HuH-7 (cell line): ENCODE data around the gene ATF6.

Experiments used
- DNase-seq: peaks from one replicate; pipeline ENCODE4 v3.0.0; 2011; ENCODE audit warnings: low spot score

Gene ATF6

GRCh38 chr1:161899091-161899490, 133.0 kb downstream of the ATF6 start:
- no peak for DNase-seq

DNA sequence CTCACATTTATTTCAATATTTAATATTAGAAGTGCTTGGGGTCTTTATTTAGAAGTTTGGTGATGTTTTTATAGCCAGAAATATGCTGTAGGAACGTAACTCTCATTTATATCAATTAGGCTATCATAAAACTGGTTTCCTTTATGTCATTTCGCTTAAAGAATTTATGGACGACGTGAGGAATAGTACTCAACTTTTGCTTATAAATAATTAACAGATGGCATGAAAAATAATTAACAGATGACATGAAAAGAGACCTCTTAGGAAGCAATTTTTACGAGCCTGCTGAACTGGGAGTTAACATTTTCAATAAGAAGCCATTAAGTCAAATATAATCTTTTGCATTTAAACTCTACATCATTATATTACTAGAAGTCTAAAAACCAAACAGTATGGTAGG, 134.0 kb downstream of the ATF6 start:
- no peak for DNase-seq

DNA sequence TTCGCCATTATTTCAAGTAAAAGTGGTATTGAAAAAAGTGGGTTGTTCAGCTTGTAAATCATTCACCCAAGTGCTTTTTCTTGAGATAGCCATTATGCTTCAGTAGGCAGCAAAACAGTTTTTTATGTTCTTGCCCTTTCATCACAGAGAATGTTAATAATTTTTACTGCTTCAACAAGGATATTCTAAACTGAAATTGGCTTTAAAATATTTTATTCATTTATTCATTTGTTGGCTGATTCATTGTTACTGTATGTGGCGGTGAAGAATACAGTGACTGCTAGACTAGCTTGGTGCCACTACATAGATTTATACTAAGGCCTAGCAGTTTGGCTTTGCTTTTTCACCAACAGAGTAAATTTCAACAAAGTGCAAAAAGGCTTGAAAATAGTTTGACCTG, 136.1 kb downstream of the ATF6 start:
- DNase-seq, result no peak

DNA sequence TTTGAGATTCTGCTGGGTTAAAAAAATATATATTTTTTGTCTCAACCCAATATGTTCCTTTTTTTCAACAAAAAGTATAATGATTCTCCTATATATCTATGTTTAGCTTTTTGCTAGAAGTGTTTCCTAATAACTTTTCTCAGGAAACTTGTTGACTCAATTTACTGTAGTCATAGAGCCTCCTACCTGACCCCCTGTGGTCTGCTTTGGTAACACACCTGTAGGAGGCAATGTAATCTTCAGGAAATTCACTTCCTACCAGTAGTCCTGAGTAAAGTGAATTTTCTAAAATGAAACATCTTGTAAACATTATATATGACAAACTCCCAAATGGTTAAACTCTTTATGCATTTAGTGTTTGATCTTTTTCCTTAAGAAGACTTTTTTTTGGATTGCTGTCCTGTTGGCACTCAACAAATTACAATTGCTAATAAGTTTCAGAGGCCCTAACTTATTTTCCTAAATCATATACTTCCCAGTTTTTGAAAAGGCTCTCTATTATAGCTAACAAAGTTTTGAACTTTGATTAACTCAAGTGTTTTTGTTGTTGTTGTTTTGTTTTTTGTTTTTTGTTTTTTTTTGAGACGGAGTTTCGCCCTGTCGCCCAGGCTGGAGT, 139.3 kb downstream of the ATF6 start:
- DNase-seq, result peak; percentile 29

- no peak for DNase-seq
These were observed 141.1 kb downstream of the ATF6 start for GRCh38 chr1:161907265-161907664.

GRCh38 chr1:161908264-161908663, 142.1 kb downstream of the ATF6 start:
- DNase-seq, result no peak

- DNase-seq, result no peak
These were observed 144.5 kb downstream of the ATF6 start for GRCh38 chr1:161910604-161911003.

DNA sequence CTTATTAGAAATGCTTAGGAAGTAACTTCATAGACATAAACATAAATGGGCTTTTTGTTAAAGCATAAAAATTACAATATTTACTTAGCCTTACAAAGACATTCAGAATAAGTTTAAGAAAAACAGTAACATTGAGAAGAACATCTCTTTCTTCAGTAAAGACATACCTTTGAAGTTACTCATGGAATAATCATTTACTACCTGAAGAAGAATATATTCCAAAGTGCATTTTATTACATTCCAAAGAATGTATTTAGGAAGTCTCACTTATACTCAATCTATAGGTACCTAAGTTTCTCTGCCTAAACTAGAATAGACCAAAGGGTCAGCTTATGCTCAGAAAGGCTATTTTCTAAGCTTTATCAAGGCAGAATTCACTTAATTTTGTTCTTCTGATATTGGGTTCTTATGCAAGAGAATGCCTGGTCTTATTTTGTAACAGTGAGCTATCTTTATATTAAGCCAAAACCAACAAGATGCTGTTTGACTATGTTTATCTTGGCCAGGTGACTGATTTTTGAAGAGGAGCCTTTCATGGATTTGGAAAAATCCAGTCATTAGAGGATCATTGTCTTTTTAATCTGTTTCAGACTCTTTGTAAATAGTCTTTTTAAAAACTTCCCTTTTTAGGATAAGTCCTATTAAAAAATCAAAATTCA, 147.5 kb downstream of the ATF6 start:
- no peak for DNase-seq

DNA sequence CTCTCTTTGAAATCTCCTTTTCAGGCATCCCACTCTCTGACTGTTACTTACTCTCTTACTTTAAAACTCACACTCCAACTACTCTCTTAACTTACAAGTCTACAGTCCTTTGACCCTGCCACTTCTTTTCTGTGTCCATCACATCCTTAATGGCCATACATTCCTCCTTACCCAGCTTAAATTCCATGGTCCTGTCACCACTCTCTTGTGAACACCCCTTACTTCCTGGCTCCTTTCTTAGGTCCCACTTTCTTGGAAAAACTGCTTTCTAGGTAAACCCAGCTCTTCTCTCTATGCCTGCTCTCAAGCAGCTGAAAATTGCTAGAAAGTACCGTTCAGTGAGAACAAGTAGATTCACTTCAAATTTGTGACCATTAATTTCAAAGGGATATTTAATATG, 148.5 kb downstream of the ATF6 start:
- DNase-seq, result no peak

GRCh38 chr1:161915051-161915503, 149.0 kb downstream of the ATF6 start:
- no peak for DNase-seq

DNA sequence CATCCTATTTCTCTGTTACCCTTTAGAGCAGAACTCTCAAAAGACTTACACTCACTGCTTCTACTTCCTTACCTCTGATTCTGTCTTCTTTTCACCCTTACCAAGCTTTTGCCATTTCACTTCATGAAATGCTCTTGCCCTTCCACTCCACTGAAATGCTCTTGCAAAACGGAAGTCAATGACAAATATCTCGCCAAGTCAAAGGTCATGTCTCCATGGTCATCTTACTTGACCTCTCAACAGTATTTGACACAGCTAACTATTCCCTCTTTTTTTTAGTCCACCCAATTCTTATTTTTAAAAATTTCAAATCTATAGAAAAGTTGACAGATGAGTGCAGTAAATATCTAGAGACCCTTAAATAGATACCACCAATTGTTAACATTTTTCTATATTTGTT, 149.9 kb downstream of the ATF6 start:
- DNase-seq, result no peak

DNA sequence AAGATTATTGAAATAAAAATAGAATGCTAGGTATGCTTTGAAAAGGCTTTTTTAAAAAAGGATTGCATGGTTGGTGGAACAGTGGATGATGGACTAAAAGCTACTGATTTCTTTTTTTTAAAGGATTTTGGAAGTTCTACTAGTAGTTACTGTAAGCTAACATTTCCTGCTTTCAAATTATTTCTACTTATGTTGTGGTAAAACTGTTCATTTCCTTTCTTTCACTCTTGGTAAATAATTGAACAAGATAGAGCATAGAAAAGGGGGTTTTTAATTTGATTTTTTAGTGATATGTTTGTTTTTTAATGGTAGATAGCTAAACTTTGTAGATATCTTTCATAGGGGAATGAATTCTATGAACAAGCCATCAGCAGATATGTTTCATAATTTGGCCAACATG, 153.1 kb downstream of the ATF6 start:
- no peak for DNase-seq

GRCh38 chr1:161921491-161921890, 155.4 kb downstream of the ATF6 start:
- no peak for DNase-seq

GRCh38 chr1:161921990-161922389, 155.9 kb downstream of the ATF6 start:
- no peak for DNase-seq

GRCh38 chr1:161928056-161928455, 161.9 kb downstream of the ATF6 start:
- DNase-seq, result no peak

DNA sequence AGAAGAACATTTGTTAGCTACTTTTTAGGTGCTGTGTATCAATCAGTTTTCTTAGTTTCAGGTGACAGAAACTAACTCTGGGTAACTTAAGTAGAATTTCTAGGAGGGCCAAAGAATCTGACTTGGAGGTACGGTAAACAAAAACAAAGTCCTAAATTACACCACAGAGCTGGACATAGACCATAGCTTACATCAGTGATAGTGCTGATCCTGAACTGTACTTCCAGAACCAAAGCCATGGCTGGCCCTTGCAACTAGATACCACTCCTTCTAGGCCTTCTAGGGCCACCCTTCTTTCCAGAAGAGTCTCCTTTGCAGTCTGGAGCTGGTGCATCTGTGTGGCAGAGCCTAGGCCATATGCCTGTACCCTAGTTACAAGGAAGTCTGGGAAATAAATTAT, 163.0 kb downstream of the ATF6 start:
- DNase-seq, result no peak

DNA sequence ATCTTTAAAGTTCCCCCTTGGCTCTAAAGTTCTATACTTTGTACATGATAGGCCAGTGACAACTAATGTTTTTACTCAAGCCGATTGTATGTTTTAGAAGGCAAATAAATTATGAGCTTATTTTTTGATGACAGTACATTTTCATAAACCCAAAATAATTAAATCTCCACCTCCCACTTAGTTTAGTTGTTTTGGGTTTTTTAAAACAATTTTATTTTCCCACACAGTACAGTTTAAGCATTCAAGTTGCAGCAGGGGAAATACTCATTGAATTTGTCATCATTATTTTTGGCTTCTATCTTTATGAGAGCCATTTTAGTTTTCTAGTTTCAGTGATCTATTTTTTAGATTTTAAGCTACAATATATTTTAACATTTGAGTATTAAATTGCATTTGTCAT, 163.9 kb downstream of the ATF6 start:
- no peak for DNase-seq

- DNase-seq, result no peak
These were observed 166.5 kb downstream of the ATF6 start for GRCh38 chr1:161932668-161933067.

DNA sequence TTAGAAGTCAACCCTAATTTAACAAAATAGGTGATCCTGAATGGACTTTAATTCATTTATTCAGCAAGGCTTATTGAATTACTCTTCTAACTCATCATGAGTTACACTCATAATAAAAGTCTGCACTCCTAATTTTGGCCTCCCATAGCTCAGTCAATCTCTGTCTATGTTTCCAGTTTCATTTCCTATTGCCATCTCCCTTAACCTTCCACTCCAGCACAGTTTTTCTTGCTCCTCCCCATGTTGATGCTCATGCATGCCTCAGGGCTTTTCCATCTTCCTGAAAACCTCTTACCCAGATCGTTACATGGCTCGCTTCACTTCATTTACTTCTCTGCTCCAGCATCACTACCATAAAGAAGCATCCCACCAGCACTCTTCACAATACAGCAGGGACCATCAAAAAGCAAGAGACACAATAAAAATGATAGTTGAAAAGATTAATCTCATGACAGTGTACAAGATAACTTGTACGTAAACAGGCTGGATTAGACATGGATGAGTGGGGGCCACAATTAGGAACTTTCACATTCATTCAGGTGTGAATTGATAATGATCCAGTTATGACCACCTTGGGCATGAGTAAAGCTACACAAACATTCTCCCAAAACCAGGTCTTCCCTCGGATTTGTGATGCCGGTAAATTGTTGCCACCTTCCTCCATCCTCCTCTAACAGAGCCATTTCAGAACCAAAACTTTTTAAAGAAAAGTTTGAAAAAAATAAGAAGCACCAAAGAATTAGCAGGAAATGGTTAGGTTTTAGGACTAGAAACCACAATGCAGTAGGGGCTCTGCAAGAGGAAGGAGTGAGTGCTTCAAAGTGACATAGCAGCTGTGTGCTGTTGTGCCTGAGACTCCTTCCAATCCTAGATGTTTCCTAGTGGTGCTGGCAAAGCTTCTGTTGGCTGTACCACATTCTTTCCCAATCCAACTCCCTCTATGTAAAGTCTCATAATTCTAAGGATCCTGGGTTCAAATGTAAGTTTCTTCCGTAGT, 167.8 kb downstream of the ATF6 start:
- DNase-seq, result no peak

DNA sequence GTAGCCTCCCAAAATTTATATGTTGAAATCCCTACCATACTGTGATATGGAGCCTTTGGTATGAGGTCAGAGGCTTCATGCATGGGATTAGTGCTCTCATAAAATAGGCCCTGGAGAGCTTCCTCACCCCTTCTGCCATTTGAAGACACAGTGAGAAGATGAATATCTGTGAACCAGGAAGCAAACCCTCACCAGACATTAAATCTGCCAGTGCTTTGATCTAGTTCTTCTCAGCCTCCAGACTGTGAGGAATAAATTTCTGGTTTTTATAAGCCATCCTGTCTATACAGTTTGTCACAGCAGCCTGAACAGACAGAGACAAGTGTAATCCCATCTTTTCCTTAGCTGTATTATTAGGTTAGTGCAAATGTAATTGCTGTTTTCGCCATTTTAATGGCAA, 169.1 kb downstream of the ATF6 start:
- no peak for DNase-seq

- DNase-seq, result no peak
These were observed 170.7 kb downstream of the ATF6 start for GRCh38 chr1:161936786-161937185.

GRCh38 chr1:161940866-161941591, 174.9 kb downstream of the ATF6 start:
- no peak for DNase-seq
